Neural cell (in vitro differentiated cells): Measurements from ENCODE around the gene DARS1.

Experiments used
- CTCF ChIP-seq: fragments of 450-650 bp; IDR thresholded peaks from 2 replicates; pipeline ENCODE4 v1.5.1; 2014; ENCODE audit warnings: antibody characterized with exemption, mild to moderate bottlenecking, moderate library complexity; ENCODE audit not compliant: poor library complexity, severe bottlenecking
- POLR2AphosphoS5 ChIP-seq: IDR thresholded peaks from 2 replicates; pipeline ENCODE4 v1.6.1; 2012
- SMC3 ChIP-seq: fragments of 450-650 bp; conservative IDR thresholded peaks from 2 replicates; pipeline ENCODE4 v1.6.1; 2014; ENCODE audit warnings: antibody characterized with exemption, mild to moderate bottlenecking, moderate library complexity; ENCODE audit not compliant: poor library complexity

DNA sequence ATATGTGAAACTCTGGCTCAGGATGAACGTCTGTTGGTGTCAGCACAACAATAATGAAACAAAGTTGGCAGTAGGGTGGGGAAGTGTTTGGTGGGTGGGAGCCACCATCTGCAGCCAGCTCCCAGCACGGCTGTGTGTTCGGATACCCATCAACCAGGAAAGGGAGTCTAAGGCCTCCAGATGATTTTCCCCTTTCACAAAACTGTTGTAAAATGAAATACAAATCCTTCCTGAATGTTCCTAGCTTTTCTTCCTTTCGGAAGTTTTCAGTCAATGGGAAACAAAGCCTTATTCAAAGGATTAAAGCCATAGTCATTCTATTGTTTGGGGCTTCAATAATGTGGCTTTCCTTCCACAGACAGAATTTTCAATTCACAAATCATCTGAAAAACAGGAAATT is 14.5 kb upstream of the DARS1 start:
- TF ChIP-seq SMC3, result no peak
- TF ChIP-seq POLR2AphosphoS5, result no peak
- no peak for TF ChIP-seq CTCF
